Measurements from ENCODE around the gene NT5C3A.
"Not testable (repeated sequence)": the region's sequence is repeated elsewhere in the genome, so short reads cannot be mapped to it uniquely, and the experiment has no call there.

NT5C3A gene

DNA sequence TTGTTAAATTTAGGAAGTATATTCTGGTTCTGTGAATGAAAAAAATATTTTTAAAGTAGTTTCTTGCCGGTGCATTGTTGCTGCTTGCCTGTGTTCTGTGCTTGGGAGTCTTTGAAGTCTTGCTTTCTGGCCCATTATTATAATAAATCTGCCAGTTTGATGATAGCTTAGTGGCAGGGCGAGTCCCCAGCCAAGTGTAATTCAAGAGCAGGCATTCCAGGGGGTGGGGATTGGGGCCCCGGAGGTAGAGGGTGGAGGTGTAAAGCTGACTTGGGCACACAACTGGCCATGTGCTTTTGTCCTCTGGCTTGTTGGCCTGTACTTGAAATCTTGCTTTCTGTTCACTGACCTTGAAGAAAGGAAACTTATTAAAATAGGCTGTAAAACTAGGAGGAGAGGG, 90.6 kb downstream of the NT5C3A start:
- not testable (repeated sequence) for H3K27ac ChIP-seq (ENCODE audit: low read length)

GRCh38 chr7:32967268-32967582, 95.4 kb downstream of the NT5C3A start:
- H3K36me3 ChIP-seq (ENCODE audit: control insufficient read depth in 2 of 2, insufficient read depth in 2 of 2, low read length in 2 of 2); H3K9me3 ChIP-seq (ENCODE audit: control insufficient read depth in 2 of 2, low read length in 2 of 2); H3K27ac ChIP-seq (ENCODE audit: low read length); H3K4me1 ChIP-seq (ENCODE audit: control insufficient read depth, insufficient read depth, low read length); H3K4me3 ChIP-seq (ENCODE audit: low read length in 2 of 2); H3K27me3 ChIP-seq (ENCODE audit: control insufficient read depth in 1 of 2, insufficient read depth in 2 of 2, low read length in 2 of 2); H3K9ac ChIP-seq (ENCODE audit: low read length in 2 of 2): not testable (repeated sequence)

More for the DNA sequence above, 90.6 kb downstream of the NT5C3A start:
- not testable (repeated sequence) for H3K9me3 ChIP-seq (ENCODE audit: control insufficient read depth in 2 of 2, low read length in 2 of 2); H3K36me3 ChIP-seq (ENCODE audit: control insufficient read depth in 2 of 2, insufficient read depth in 2 of 2, low read length in 2 of 2); H3K4me1 ChIP-seq (ENCODE audit: control insufficient read depth, insufficient read depth, low read length); H3K27me3 ChIP-seq (ENCODE audit: control insufficient read depth in 1 of 2, insufficient read depth in 2 of 2, low read length in 2 of 2); H3K9ac ChIP-seq (ENCODE audit: low read length in 2 of 2); H3K4me3 ChIP-seq (ENCODE audit: low read length in 2 of 2)

- H3K9me3 ChIP-seq (ENCODE audit: control insufficient read depth in 2 of 2, low read length in 2 of 2); H3K9ac ChIP-seq (ENCODE audit: low read length in 2 of 2); H3K36me3 ChIP-seq (ENCODE audit: control insufficient read depth in 2 of 2, insufficient read depth in 2 of 2, low read length in 2 of 2); H3K4me1 ChIP-seq (ENCODE audit: control insufficient read depth, insufficient read depth, low read length); H3K4me3 ChIP-seq (ENCODE audit: low read length in 2 of 2); H3K27me3 ChIP-seq (ENCODE audit: control insufficient read depth in 1 of 2, insufficient read depth in 2 of 2, low read length in 2 of 2); H3K27ac ChIP-seq (ENCODE audit: low read length): not testable (repeated sequence)
Observed at GRCh38 chr7:32966489-32967267, 95.9 kb downstream of the NT5C3A start.

GRCh38 chr7:32964461-32965159, 98.0 kb downstream of the NT5C3A start:
- H3K27ac ChIP-seq (ENCODE audit: low read length); H3K9ac ChIP-seq (ENCODE audit: low read length in 2 of 2); H3K4me3 ChIP-seq (ENCODE audit: low read length in 2 of 2): not testable (repeated sequence)

More at GRCh38 chr7:32964461-32965159, 98.0 kb downstream of the NT5C3A start:
- not testable (repeated sequence) for H3K4me1 ChIP-seq (ENCODE audit: control insufficient read depth, insufficient read depth, low read length); H3K36me3 ChIP-seq (ENCODE audit: control insufficient read depth in 2 of 2, insufficient read depth in 2 of 2, low read length in 2 of 2); H3K27me3 ChIP-seq (ENCODE audit: control insufficient read depth in 1 of 2, insufficient read depth in 2 of 2, low read length in 2 of 2); H3K9me3 ChIP-seq (ENCODE audit: control insufficient read depth in 2 of 2, low read length in 2 of 2)

Data from stomach smooth muscle (tissue), 2 donors.